CD4-positive, alpha-beta T cell treated with Interleukin-15 for 1 hour (primary cell): ENCODE measurements around the gene GRIP1.

Experiments used
- DNase-seq: peaks from one replicate; pipeline ENCODE4 v3.0.0-alpha.2; 2020

Gene GRIP1

GRCh38 chr12:66644151-66644550, 34.7 kb downstream of the GRIP1 start:
- no peak for DNase-seq

- DNase-seq = no peak
Observed at GRCh38 chr12:66640691-66641460, 38.0 kb downstream of the GRIP1 start.

GRCh38 chr12:66638666-66639065, 40.2 kb downstream of the GRIP1 start:
- no peak for DNase-seq

GRCh38 chr12:66637699-66638301, 41.1 kb downstream of the GRIP1 start:
- DNase-seq = no peak

GRCh38 chr12:66636771-66637170, 42.1 kb downstream of the GRIP1 start:
- no peak for DNase-seq

GRCh38 chr12:66633676-66634075, 45.2 kb downstream of the GRIP1 start:
- DNase-seq = no peak

- DNase-seq = no peak
Observed at GRCh38 chr12:66629138-66629870, 49.6 kb downstream of the GRIP1 start.

GRCh38 chr12:66627988-66628317, 50.9 kb downstream of the GRIP1 start:
- no peak for DNase-seq

- DNase-seq = no peak
Observed at GRCh38 chr12:66627270-66627987, 51.4 kb downstream of the GRIP1 start.

- no peak for DNase-seq
Observed at GRCh38 chr12:66624806-66625205, 54.1 kb downstream of the GRIP1 start.

GRCh38 chr12:66623455-66623854, 55.4 kb downstream of the GRIP1 start:
- DNase-seq = no peak

GRCh38 chr12:66620688-66621087, 58.2 kb downstream of the GRIP1 start:
- no peak for DNase-seq

GRCh38 chr12:66620026-66620425, 58.9 kb downstream of the GRIP1 start:
- DNase-seq = no peak

- DNase-seq = no peak
Observed at GRCh38 chr12:66617991-66618390, 60.9 kb downstream of the GRIP1 start.

GRCh38 chr12:66612090-66612775, 66.6 kb downstream of the GRIP1 start:
- DNase-seq = no peak

GRCh38 chr12:66607147-66607546, 71.7 kb downstream of the GRIP1 start:
- no peak for DNase-seq

GRCh38 chr12:66605293-66605692, 73.6 kb downstream of the GRIP1 start:
- DNase-seq = no peak

GRCh38 chr12:66603981-66604479, 74.8 kb downstream of the GRIP1 start:
- no peak for DNase-seq

- DNase-seq = no peak
Observed at GRCh38 chr12:66603461-66603860, 75.4 kb downstream of the GRIP1 start.

- DNase-seq = no peak
Observed at GRCh38 chr12:66602483-66603143, 76.3 kb downstream of the GRIP1 start.

GRCh38 chr12:66600903-66601302, 78.0 kb downstream of the GRIP1 start:
- DNase-seq = no peak

- no peak for DNase-seq
Observed at GRCh38 chr12:66599816-66600215, 79.1 kb downstream of the GRIP1 start.
